ENCODE results near the gene DYRK1A. TPM values are rescaled to one million over a fixed set of nuclear protein-coding genes. Genes with fewer than 3 reads are reported as not detected.
A peak's percentile ranks its signal among the peaks of the same experiment; 100 is the strongest.

The DYRK1A gene
- total and polyA plus RNA-seq, 10 of the 15 experiments (the other 5 are each of a cell fraction or from before 2014, with no cell fraction given) = 2.4 to 68.6 (median 30.7) TPM

GRCh38 chr21:37373539-37373938, 7.0 kb downstream of the DYRK1A start:
- RAD21 ChIA-PET (ENCODE audit: unreplicated experiment) = interaction anchor here (0.6 to 1.4 kb wide), 5 partner anchors 34 to 368 kb away, joined by 3 to 4 read pairs (median 3); partner anchors contain the start of gene VPS26C
- 100% methylated on average over 1 of the region's 1 CpG for WGBS (ENCODE audit: insufficient coverage, insufficient replicate concordance, low lambda C conversion rate, missing lambda C conversion rate)
- H2AFZ ChIP-seq (ENCODE audit: control insufficient read depth, low read depth, low read length) = no peak overlapping the region
- SMC1A ChIA-PET (ENCODE audit: uncharacterized antibody, unreplicated experiment) = interaction anchor here (0.9 to 7.9 kb wide), 10 partner anchors 8 to 206 kb away, joined by 3 to 62 read pairs (median 4); no protein-coding TSS in a partner anchor
- peaks cover 0 to 4% of the 10 kb centered on the region in 2 experiments; a peak in 1 of 4 replicates for H3K36me3 ChIP-seq (ENCODE audit: control insufficient read depth in 2 of 2, insufficient read depth in 2 of 2, low read length in 1 of 2)
- no peaks in the 10 kb centered on the region for H3K27me3 ChIP-seq (replicated peaks in 1 of 2; ENCODE audit: control insufficient read depth in 2 of 2, insufficient read depth in 2 of 2, low read length in 1 of 2)
- H3K9ac ChIP-seq (ENCODE audit: control insufficient read depth, insufficient read depth, low read length) = no peak overlapping the region
- no TSS peak for BruUV-seq (replicated peaks)
- H3K4me1 ChIP-seq (ENCODE audit: control insufficient read depth, insufficient read depth, low read length) = peaks cover 16% of the 10 kb centered on the region; the same call in 1 of the 2 replicates
- no peak overlapping the region for H3K27ac ChIP-seq (ENCODE audit: control insufficient read depth, insufficient read depth)
- no peak for DNase-seq (ENCODE audit: low read depth, low spot score)
- H4K20me1 ChIP-seq (ENCODE audit: control insufficient read depth, insufficient read depth) = peaks cover 6% of the 10 kb centered on the region
- in situ Hi-C loops (cut with MboI) (no loop called here), intact Hi-C loops (cut with micrococcal nuclease; ENCODE audit: unreplicated experiment) (loop anchor here (5.0 kb wide), 3 partner anchors 34 to 269 kb away; no protein-coding TSS in a partner anchor)
- 0 out of 3 replicates have a peak, but pooled peaks cover 1% of the 10 kb centered on the region for H3K9me3 ChIP-seq (replicated peaks; ENCODE audit: control insufficient read depth, insufficient read depth, low read length)
- H3K4me2 ChIP-seq (ENCODE audit: control insufficient read depth, insufficient read depth) = peak overlapping the region; percentile 58; the same call in 1 of the 2 replicates
- FAIRE-seq = no peak
- H3K4me3 ChIP-seq = no peak overlapping the region
- CTCF ChIA-PET = interaction anchor here (0.6 to 2.4 kb wide), 8 partner anchors 9 to 207 kb away, joined by 3 to 12 read pairs (median 4); no protein-coding TSS in a partner anchor
- H3K79me2 ChIP-seq (ENCODE audit: control insufficient read depth, insufficient read depth, low read length) = peaks cover 100% of the 10 kb centered on the region
- ATAC-seq = no peak
- POLR2A ChIA-PET = interaction anchor here (0.8 to 2.0 kb wide), 5 partner anchors 8 to 40 kb away, joined by 3 to 6 read pairs (median 4); no protein-coding TSS in a partner anchor
- TF ChIP-seq, protein P1, sequence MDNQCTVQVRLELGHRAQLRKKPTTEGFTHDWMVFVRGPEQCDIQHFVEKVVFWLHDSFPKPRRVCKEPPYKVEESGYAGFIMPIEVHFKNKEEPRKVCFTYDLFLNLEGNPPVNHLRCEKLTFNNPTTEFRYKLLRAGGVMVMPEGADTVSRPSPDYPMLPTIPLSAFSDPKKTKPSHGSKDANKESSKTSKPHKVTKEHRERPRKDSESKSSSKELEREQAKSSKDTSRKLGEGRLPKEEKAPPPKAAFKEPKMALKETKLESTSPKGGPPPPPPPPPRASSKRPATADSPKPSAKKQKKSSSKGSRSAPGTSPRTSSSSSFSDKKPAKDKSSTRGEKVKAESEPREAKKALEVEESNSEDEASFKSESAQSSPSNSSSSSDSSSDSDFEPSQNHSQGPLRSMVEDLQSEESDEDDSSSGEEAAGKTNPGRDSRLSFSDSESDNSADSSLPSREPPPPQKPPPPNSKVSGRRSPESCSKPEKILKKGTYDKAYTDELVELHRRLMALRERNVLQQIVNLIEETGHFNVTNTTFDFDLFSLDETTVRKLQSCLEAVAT (IDR thresholded peaks at IDR 0.05) = no peak
- TF ChIP-seq IKZF2 (IDR thresholded peaks at IDR 0.05) (no peak), ZNF687 (IDR thresholded peaks at IDR 0.05) (no peak), BCL3 (IDR thresholded peaks at IDR 0.05; ENCODE audit: borderline replicate concordance, insufficient read depth, low read depth, low read length, poor library complexity, severe bottlenecking) (no peak), CEBPZ (IDR thresholded peaks at IDR 0.05; ENCODE audit: low read depth, low read length) (no peak), POLR2A (IDR thresholded peaks at IDR 0.05; ENCODE audit: low read depth, low read length) (no peak), ZNF274 (IDR thresholded peaks at IDR 0.05; ENCODE audit: insufficient read depth, insufficient read length) (no peak), JUNB (IDR thresholded peaks at IDR 0.05) (no peak), GABPA (IDR thresholded peaks at IDR 0.05; ENCODE audit: low read depth) (no peak), USF2 (IDR thresholded peaks at IDR 0.05; ENCODE audit: borderline replicate concordance, low read depth, low read length) (no peak), SUZ12 (IDR thresholded peaks at IDR 0.05; ENCODE audit: unreplicated experiment) (no peak), MTA2 (IDR thresholded peaks at IDR 0.05; ENCODE audit: low read depth) (no peak)

Measured in GM12878 (cell line).